ENCODE data around the gene PROZ. TPM values are rescaled to one million over a fixed set of nuclear protein-coding genes. Genes with fewer than 3 reads are reported as not detected.

Gene PROZ
- total and polyA plus RNA-seq, 7 experiments from 2014 or later, result 0.24 TPM; not detected in 6

Other genes with a start within 250 kb of the PROZ start
- gene MCF2L, start 189.4 kb upstream of the PROZ start, total RNA-seq, result 10 to 100 TPM in 4 of 5 experiments, under 1 TPM in 1; 0.51 to 32.6 (median 21.9) TPM
- gene MCF2L, start 189.4 kb upstream of the PROZ start, polyA plus RNA-seq, result 1 to 10 TPM; 1.9 to 4.7 TPM
- gene F7, start 52.9 kb upstream of the PROZ start, total RNA-seq, result under 1 TPM in 1 of 5 experiments, not detected in 4; 0.40 TPM
- gene F7, start 52.9 kb upstream of the PROZ start, polyA plus RNA-seq, result not detected
- not detected for gene F10, start 35.8 kb upstream of the PROZ start, total RNA-seq
- not detected for gene F10, start 35.8 kb upstream of the PROZ start, polyA plus RNA-seq
- 10 to 100 TPM; 44.2 to 83.7 (median 77.1) TPM for gene PCID2, start 50.0 kb downstream of the PROZ start, total RNA-seq
- gene PCID2, start 50.0 kb downstream of the PROZ start, polyA plus RNA-seq, result 10 to 100 TPM; 62.9 to 84.4 TPM
- gene CUL4A, start 51.0 kb downstream of the PROZ start, total RNA-seq, result 10 to 100 TPM; 69.2 to 94.7 (median 82.3) TPM
- gene CUL4A, start 51.0 kb downstream of the PROZ start, polyA plus RNA-seq, result 10 to 100 TPM; 35.0 to 61.2 TPM
- gene LAMP1, start 138.6 kb downstream of the PROZ start, total RNA-seq, result 100 to 1,000 TPM in 2 of 5 experiments, 10 to 100 TPM in 3; 77.3 to 113 (median 98.8) TPM
- gene LAMP1, start 138.6 kb downstream of the PROZ start, polyA plus RNA-seq, result 10 to 100 TPM; 21.6 to 24.9 TPM
- gene GRTP1, start 205.5 kb downstream of the PROZ start, total RNA-seq, result 1 to 10 TPM in 2 of 5 experiments, under 1 TPM in 2, not detected in 1; 0.44 to 1.4 (median 1.1) TPM
- 1 to 10 TPM; 1.3 to 2.2 TPM for gene GRTP1, start 205.5 kb downstream of the PROZ start, polyA plus RNA-seq

Data from naive thymus-derived CD4-positive, alpha-beta T cell (primary cell).